ENCODE results near the gene FCER2.

DNA sequence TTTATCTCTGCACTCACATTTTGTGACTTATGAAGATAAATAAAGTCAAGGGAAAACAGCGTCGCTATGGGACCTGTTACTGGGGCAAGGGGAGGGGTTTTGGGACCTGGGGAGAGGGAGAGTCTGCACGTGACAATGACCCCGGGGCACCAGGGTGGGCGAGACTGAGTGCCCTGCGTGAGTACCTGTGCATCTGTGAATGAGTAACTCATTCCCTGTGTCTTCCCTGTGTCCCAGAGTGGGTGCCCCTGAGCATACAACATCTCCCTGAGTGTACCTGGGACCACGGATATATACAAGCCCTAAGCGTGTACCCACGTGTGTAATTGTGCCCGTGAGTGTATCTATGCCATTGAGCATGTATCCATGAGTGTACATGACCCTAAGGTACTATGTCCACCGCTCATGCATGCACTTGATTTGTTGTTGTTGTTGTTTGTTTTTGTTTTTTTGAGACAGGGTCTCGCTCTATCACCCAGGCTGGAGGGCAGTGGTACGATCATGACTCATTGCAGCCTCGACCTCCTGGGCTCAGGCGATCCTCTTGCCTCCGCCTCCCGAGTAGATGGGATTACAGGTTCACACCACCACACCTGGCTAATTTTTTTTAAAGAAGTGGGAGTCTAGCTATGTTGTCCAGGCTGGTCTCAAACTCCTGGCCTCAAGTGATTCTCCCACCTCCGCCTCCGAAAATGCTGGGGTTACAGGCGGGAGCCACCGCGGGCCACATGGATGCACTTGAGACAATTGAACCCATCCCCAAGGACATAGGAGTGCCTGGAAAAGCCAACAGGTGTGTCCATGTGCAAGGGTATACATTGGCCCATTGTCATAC lies 21.9 kb downstream of the FCER2 start:
- TF ChIP-seq EP300 (IDR thresholded peaks at IDR 0.05), result no peak
- TF ChIP-seq, protein P1, sequence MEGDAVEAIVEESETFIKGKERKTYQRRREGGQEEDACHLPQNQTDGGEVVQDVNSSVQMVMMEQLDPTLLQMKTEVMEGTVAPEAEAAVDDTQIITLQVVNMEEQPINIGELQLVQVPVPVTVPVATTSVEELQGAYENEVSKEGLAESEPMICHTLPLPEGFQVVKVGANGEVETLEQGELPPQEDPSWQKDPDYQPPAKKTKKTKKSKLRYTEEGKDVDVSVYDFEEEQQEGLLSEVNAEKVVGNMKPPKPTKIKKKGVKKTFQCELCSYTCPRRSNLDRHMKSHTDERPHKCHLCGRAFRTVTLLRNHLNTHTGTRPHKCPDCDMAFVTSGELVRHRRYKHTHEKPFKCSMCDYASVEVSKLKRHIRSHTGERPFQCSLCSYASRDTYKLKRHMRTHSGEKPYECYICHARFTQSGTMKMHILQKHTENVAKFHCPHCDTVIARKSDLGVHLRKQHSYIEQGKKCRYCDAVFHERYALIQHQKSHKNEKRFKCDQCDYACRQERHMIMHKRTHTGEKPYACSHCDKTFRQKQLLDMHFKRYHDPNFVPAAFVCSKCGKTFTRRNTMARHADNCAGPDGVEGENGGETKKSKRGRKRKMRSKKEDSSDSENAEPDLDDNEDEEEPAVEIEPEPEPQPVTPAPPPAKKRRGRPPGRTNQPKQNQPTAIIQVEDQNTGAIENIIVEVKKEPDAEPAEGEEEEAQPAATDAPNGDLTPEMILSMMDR (IDR thresholded peaks at IDR 0.05), result no peak
- no peak for TF ChIP-seq POLR2A (IDR thresholded peaks at IDR 0.05)
